GM18502 (cell line): ENCODE measurements around the gene DIP2A.
"Not testable (repeated sequence)": the region's sequence is repeated elsewhere in the genome, so short reads cannot be mapped to it uniquely, and the experiment has no call there.

ENCODE experiments used
- ATAC-seq: cut with Tn5 transposase; IDR thresholded peaks from one replicate; pipeline ENCODE4 v1.9.1; 2021; ENCODE audit warnings: mild to moderate bottlenecking; ENCODE audit not compliant: unreplicated experiment, poor library complexity

DIP2A gene

GRCh38 chr21:46553993-46554392 is 95.3 kb downstream of the DIP2A start:
- no peak for ATAC-seq

GRCh38 chr21:46554431-46555224 is 95.9 kb downstream of the DIP2A start:
- ATAC-seq, result no peak

GRCh38 chr21:46555225-46555617 is 96.5 kb downstream of the DIP2A start:
- ATAC-seq, result no peak

- ATAC-seq, result no peak
These were observed 97.0 kb downstream of the DIP2A start for GRCh38 chr21:46555678-46556077.

- no peak for ATAC-seq
These were observed 98.1 kb downstream of the DIP2A start for GRCh38 chr21:46556802-46557201.

- ATAC-seq, result no peak
These were observed 98.8 kb downstream of the DIP2A start for GRCh38 chr21:46557469-46557868.

GRCh38 chr21:46557919-46558392 is 99.3 kb downstream of the DIP2A start:
- no peak for ATAC-seq

GRCh38 chr21:46559291-46559983 is 100.7 kb downstream of the DIP2A start:
- ATAC-seq, result no peak

GRCh38 chr21:46560568-46561444 is 102.1 kb downstream of the DIP2A start:
- no peak for ATAC-seq

GRCh38 chr21:46561445-46562090 is 102.9 kb downstream of the DIP2A start:
- no peak for ATAC-seq

GRCh38 chr21:46562472-46562871 is 103.8 kb downstream of the DIP2A start:
- ATAC-seq, result no peak

GRCh38 chr21:46562964-46563607 is 104.4 kb downstream of the DIP2A start:
- ATAC-seq, result no peak

- ATAC-seq, result no peak
These were observed 105.7 kb downstream of the DIP2A start for GRCh38 chr21:46564391-46564790.

GRCh38 chr21:46567348-46567747 is 108.7 kb downstream of the DIP2A start:
- no peak for ATAC-seq

- ATAC-seq, result no peak
These were observed 109.9 kb downstream of the DIP2A start for GRCh38 chr21:46568562-46568961.

GRCh38 chr21:46569081-46569480 is 110.4 kb downstream of the DIP2A start:
- ATAC-seq, result no peak

GRCh38 chr21:46570119-46570518 is 111.4 kb downstream of the DIP2A start:
- ATAC-seq, result no peak

GRCh38 chr21:46570631-46571030 is 111.9 kb downstream of the DIP2A start:
- ATAC-seq, result no peak

GRCh38 chr21:46572850-46573249 is 114.2 kb downstream of the DIP2A start:
- no peak for ATAC-seq

GRCh38 chr21:46577786-46578185 is 119.1 kb downstream of the DIP2A start:
- ATAC-seq, result not testable (repeated sequence)
